ENCODE measurements around the gene PRPF40B.

PRPF40B gene

DNA sequence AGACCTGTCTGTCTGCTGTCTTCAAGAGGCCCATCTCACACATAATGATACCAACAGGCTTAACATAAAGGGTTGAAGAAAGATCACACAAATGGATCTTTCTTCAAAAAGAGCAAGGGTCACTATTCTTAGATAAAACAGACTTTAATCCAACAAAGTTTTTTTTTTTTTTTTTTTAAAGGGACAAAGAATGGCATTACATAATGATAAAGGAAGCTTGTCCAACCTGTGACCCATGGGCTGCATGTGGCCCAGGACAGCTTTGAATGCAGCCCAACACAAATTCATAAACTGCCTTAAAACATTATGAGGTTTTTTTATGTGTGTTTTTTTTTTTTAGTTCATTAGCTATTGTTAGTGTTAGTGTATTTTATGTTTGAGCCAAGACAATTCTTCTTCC, 11.2 kb upstream of the PRPF40B start:
- Histone ChIP-seq H3K9me3 (ENCODE audit: insufficient read depth, low read length) (no peaks in the 10 kb centered on the region), H3K27me3 (ENCODE audit: low read length) (no peaks in the 10 kb centered on the region), H3K79me2 (ENCODE audit: insufficient read depth, low read length) (no peaks in the 10 kb centered on the region), H3K4me2 (ENCODE audit: low read depth, low read length, poor library complexity, severe bottlenecking) (no peak overlapping the region), H2AFZ (ENCODE audit: low read depth, low read length, severe bottlenecking) (no peak overlapping the region), H3K36me3 (ENCODE audit: low read length) (no peaks in the 10 kb centered on the region), H3K9me2 (replicated peaks; ENCODE audit: insufficient read depth, low read length) (no peaks in the 10 kb centered on the region), H3K9ac (ENCODE audit: low read length) (no peak overlapping the region), H3K4me3 (ENCODE audit: insufficient read depth, low read length, poor library complexity, severe bottlenecking) (no peak overlapping the region), H3F3A (ENCODE audit: insufficient read depth) (no peaks in the 10 kb centered on the region), H4K20me1 (ENCODE audit: low read depth, low read length) (no peaks in the 10 kb centered on the region), H3K27ac (ENCODE audit: low read depth, low read length) (no peak overlapping the region)
- TF ChIP-seq, protein P1, sequence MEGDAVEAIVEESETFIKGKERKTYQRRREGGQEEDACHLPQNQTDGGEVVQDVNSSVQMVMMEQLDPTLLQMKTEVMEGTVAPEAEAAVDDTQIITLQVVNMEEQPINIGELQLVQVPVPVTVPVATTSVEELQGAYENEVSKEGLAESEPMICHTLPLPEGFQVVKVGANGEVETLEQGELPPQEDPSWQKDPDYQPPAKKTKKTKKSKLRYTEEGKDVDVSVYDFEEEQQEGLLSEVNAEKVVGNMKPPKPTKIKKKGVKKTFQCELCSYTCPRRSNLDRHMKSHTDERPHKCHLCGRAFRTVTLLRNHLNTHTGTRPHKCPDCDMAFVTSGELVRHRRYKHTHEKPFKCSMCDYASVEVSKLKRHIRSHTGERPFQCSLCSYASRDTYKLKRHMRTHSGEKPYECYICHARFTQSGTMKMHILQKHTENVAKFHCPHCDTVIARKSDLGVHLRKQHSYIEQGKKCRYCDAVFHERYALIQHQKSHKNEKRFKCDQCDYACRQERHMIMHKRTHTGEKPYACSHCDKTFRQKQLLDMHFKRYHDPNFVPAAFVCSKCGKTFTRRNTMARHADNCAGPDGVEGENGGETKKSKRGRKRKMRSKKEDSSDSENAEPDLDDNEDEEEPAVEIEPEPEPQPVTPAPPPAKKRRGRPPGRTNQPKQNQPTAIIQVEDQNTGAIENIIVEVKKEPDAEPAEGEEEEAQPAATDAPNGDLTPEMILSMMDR (IDR thresholded peaks at IDR 0.05; ENCODE audit: insufficient read depth, low read length, poor library complexity, severe bottlenecking) = no peak
- TF ChIP-seq EZH2phosphoT487 (conservative IDR thresholded peaks at IDR 0.05; ENCODE audit: low read length) = no peak

DNA sequence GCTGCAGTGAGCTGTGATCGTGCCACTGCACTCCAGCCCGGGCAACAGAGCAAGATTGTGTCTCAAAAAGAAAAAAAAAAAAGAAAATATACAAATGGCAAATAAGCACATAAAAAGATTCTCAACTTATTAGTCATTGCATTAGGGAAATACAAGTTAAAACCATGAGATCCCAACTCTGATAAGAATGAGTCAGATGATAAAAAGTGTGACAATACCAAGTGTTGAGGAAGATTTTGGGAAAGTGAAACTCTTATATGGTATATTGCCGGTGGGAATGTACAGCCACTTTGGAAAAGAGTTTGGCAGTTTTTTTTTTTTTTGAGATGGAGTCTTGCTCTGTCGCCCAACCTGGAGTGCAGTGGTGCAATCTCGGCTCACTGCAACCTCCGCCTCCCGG, 7.6 kb upstream of the PRPF40B start:
- no peak overlapping the region for H2AFZ ChIP-seq (ENCODE audit: low read depth, low read length, severe bottlenecking)
- H3K4me2 ChIP-seq (ENCODE audit: low read depth, low read length, poor library complexity, severe bottlenecking) = no peak overlapping the region
- no peaks in the 10 kb centered on the region for H3K79me2 ChIP-seq (ENCODE audit: insufficient read depth, low read length)
- H3K27ac ChIP-seq (ENCODE audit: low read depth, low read length) = no peak overlapping the region
- no peaks in the 10 kb centered on the region for H3K9me3 ChIP-seq (ENCODE audit: insufficient read depth, low read length)
- H3K9me2 ChIP-seq (replicated peaks; ENCODE audit: insufficient read depth, low read length) = no peaks in the 10 kb centered on the region
- no peaks in the 10 kb centered on the region for H3K36me3 ChIP-seq (ENCODE audit: low read length)
- H3K4me3 ChIP-seq (ENCODE audit: insufficient read depth, low read length, poor library complexity, severe bottlenecking) = no peak overlapping the region
- H3K9ac ChIP-seq (ENCODE audit: low read length) = no peak overlapping the region
- no peaks in the 10 kb centered on the region for H4K20me1 ChIP-seq (ENCODE audit: low read depth, low read length)
- H3F3A ChIP-seq (ENCODE audit: insufficient read depth) = no peaks in the 10 kb centered on the region
- no peaks in the 10 kb centered on the region for H3K27me3 ChIP-seq (ENCODE audit: low read length)
- TF ChIP-seq, protein P1 (IDR thresholded peaks at IDR 0.05; ENCODE audit: insufficient read depth, low read length, poor library complexity, severe bottlenecking) = no peak
- TF ChIP-seq EZH2phosphoT487 (conservative IDR thresholded peaks at IDR 0.05; ENCODE audit: low read length) = no peak

DNA sequence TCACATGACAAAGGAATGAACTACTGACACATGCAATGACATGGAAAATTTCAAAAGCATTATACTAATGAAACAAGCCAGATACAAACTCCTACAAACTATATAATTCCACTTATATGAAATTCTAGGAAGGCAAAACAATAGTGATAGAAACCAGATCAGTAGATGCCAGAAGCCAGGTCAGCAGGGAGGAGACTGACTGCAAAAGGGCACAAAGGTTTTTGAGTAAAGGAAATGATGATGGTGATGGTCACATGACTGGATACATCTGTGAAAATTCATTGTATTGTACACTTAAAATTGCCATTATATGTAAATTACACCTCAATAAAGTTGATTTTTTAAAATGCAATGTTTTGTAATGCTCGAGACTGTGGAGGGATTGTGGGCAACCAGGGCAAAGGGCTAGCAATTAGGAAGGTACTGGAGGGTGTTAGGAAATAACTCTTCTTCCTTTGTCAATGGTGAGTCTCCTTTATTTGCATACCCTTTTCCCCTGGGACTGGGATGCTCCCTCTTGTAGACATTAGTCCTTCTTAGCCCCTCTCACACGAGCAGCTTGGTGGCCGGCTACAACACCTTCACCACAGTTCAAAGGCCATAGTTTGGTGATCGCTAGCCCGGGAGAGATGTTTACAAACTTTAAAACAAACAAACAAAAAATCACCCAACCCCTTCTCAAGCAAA, 6.7 kb upstream of the PRPF40B start:
- no peak overlapping the region for H3K4me2 ChIP-seq (ENCODE audit: low read depth, low read length, poor library complexity, severe bottlenecking)
- TF ChIP-seq, protein P1 (IDR thresholded peaks at IDR 0.05; ENCODE audit: insufficient read depth, low read length, poor library complexity, severe bottlenecking) = no peak
- no peak for TF ChIP-seq EZH2phosphoT487 (conservative IDR thresholded peaks at IDR 0.05; ENCODE audit: low read length)
- no peaks in the 10 kb centered on the region for H3K9me2 ChIP-seq (replicated peaks; ENCODE audit: insufficient read depth, low read length)
- H2AFZ ChIP-seq (ENCODE audit: low read depth, low read length, severe bottlenecking) = no peak overlapping the region
- peaks cover 5% of the 10 kb centered on the region for H3F3A ChIP-seq (ENCODE audit: insufficient read depth)
- no peak overlapping the region for H3K27ac ChIP-seq (ENCODE audit: low read depth, low read length)
- H3K9ac ChIP-seq (ENCODE audit: low read length) = no peak overlapping the region
- H3K9me3 ChIP-seq (ENCODE audit: insufficient read depth, low read length) = no peaks in the 10 kb centered on the region
- H3K4me3 ChIP-seq (ENCODE audit: insufficient read depth, low read length, poor library complexity, severe bottlenecking) = no peak overlapping the region
- no peaks in the 10 kb centered on the region for H3K27me3 ChIP-seq (ENCODE audit: low read length)
- no peaks in the 10 kb centered on the region for H3K79me2 ChIP-seq (ENCODE audit: insufficient read depth, low read length)
- H4K20me1 ChIP-seq (ENCODE audit: low read depth, low read length) = no peaks in the 10 kb centered on the region
- H3K36me3 ChIP-seq (ENCODE audit: low read length) = no peaks in the 10 kb centered on the region
